ENCODE data around the gene MBNL2.

DNA sequence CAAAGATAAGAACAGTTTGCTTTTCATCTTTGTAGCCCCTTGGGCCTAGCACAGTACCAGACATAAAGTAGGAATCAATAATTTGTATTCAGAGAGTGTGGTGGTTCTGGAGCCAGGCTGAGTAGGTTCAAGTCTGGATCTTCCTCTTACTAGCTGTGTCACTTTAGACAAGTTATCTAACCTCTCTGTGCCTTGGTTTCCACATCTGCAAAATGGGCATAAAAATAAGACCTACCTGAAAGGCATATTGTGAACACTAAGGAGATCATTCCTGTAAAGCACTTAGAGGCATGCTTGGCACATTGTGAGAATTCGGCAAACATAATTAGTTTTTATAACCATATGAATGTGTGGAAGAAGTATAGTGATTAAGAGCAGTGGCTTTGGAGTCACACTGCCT lies 95.8 kb downstream of the MBNL2 start:
- TF ChIP-seq, protein P1, sequence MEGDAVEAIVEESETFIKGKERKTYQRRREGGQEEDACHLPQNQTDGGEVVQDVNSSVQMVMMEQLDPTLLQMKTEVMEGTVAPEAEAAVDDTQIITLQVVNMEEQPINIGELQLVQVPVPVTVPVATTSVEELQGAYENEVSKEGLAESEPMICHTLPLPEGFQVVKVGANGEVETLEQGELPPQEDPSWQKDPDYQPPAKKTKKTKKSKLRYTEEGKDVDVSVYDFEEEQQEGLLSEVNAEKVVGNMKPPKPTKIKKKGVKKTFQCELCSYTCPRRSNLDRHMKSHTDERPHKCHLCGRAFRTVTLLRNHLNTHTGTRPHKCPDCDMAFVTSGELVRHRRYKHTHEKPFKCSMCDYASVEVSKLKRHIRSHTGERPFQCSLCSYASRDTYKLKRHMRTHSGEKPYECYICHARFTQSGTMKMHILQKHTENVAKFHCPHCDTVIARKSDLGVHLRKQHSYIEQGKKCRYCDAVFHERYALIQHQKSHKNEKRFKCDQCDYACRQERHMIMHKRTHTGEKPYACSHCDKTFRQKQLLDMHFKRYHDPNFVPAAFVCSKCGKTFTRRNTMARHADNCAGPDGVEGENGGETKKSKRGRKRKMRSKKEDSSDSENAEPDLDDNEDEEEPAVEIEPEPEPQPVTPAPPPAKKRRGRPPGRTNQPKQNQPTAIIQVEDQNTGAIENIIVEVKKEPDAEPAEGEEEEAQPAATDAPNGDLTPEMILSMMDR (conservative IDR thresholded peaks at IDR 0.05), result no peak
- no peak for TF ChIP-seq ZFX (IDR thresholded peaks at IDR 0.05)
